Colonic mucosa (tissue), 4 donors: ENCODE measurements around the gene SF3B5. TPM values are rescaled to one million over a fixed set of nuclear protein-coding genes. Genes with fewer than 3 reads are reported as not detected.
"Not testable (repeated sequence)": the region's sequence is repeated elsewhere in the genome, so short reads cannot be mapped to it uniquely, and the experiment has no call there.

Source experiments
- DNase-seq: peaks from one replicate; pipeline ENCODE4 v3.0.0-alpha.2; 2020
- H3K27ac ChIP-seq: fragments of 200-600 bp; one replicate; pipeline ENCODE4 v1.8.0; 2021
- H3K27me3 ChIP-seq: fragments of 200-600 bp; one replicate; pipeline ENCODE4 v1.8.0; 2021
- H3K36me3 ChIP-seq: fragments of 200-600 bp; one replicate; pipeline ENCODE4 v1.8.0; 2021
- H3K4me1 ChIP-seq: fragments of 200-600 bp; one replicate; pipeline ENCODE4 v1.8.0; 2021; ENCODE audit warnings: mild to moderate bottlenecking
- H3K4me3 ChIP-seq: fragments of 200-600 bp; one replicate; pipeline ENCODE4 v1.8.0; 2021
- H3K9ac ChIP-seq, 2 donors: one replicate each; pipeline ENCODE4 v1.7.0; 2013; ENCODE audit warnings: control low read depth in 2 of 2, low read depth in 2 of 2, low read length in 2 of 2
- H3K9me3 ChIP-seq: fragments of 200-600 bp; one replicate; pipeline ENCODE4 v1.8.0; 2021
- CTCF ChIP-seq: fragments of 200-600 bp; IDR thresholded peaks from one replicate; pipeline ENCODE4 v1.8.0; 2022; ENCODE audit warnings: antibody characterized with exemption, mild to moderate bottlenecking
- intact Hi-C: fragments of 100-400 bp; cut with DNase I; formaldehyde crosslinking; loops from one replicate; pipeline ENCODE4 v1.14.1; 2022
- total RNA-seq, 2 donors: library from RNA; stranded (reverse); fragmentation: NEBNext Ultra II Directional in 1 of 2; extraction: Animal tissue kit (Norgen Biotek cat#: 25700) in 1 of 2; gene quantifications; one replicate each; pipeline ENCODE4 v1.2.1, GENCODE V29; 2021
- donor health status: healthy.
- donor health status: DM: no; HTN: no; CAD: no.
- donor health status: DM: no; HTN: no; CAD: no.

The SF3B5 gene
- total RNA-seq, 2 donors from 2014 or later: 149 to 285 TPM

DNA sequence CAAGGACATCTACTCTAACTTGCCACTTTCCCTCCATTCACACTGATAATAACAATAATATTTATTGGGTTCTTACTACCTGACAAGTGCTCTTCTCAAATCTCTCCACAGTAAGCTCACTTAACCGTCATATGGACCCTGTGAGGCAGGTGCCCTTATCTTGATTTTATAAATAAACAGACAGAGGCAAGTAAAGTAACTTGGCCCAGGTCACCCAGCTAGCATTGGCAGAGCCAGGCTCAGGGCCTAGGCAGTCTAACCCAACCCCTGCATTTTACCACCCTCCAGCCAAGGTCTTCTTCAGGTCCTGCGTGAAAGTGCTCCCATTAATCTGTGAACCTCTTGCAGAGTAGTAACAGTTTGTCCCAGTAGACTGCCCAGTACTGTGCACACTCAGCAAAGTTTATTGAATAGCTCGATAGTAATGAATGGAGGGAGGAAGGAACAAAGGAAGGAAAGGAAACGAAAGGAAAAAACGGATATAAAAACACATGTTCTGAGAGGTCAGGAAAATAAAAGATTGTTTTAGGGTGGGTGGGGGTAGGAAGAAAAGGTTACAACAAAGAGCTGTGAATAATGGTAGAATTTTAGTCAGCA, 38.0 kb upstream of the SF3B5 start:
- intact Hi-C loops: no loop called here
- Histone ChIP-seq H3K27ac (no peak overlapping the region), H3K27me3 (no peaks in the 10 kb centered on the region), H3K4me3 (no peak overlapping the region), H3K36me3 (no peaks in the 10 kb centered on the region), H3K9ac (no peak overlapping the region), H3K9me3 (no peaks in the 10 kb centered on the region), H3K4me1 (no peaks in the 10 kb centered on the region)
- no peak for DNase-seq
- no peak for TF ChIP-seq CTCF

DNA sequence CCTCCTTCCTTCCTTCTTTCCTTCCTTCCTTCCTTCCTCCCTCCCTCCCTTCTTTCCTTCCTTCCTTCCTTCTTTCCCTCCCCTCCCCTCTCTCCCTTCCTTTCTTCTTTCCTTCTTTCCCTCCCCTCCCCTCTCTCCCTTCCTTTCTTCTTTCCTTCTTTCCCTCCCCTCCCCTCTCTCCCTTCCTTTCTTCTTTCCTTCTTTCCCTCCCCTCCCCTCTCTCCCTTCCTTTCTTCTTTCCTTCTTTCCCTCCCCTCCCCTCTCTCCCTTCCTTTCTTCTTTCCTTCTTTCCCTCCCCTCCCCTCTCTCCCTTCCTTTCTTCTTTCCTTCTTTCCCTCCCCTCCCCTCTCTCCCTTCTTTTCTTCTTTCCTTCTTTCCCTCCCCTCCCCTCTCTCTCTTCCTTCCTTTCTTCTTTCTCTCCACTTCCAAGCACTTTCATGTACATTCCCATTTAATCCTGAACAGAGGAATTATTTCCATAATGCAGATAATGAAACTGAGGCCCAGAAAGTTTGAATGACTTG, 36.9 kb upstream of the SF3B5 start:
- H3K27me3 ChIP-seq, intact Hi-C loops, H3K4me1 ChIP-seq, H3K9ac ChIP-seq, H3K27ac ChIP-seq, H3K4me3 ChIP-seq, H3K36me3 ChIP-seq, H3K9me3 ChIP-seq, DNase-seq: not testable (repeated sequence)

DNA sequence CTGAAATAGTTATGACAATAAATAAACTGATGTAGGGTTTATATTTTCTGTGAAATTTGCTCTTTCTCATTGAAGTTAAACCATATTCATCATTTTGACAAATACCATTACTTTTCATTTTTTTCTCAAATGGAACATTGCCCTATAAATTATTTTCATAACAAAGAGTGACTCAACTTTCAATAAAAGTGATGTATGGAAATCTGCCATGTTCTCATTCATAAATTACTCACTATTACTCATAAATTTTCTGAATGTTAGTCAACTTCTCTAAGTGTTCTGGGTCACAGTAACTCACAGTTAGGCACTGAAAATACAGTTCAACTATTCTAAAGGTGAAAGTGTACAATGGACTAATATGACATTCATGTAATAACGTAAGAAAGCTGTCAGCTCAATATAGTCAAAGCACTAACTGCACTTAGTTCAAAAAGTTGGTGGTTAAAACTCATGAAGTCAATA, 35.9 kb upstream of the SF3B5 start:
- Histone ChIP-seq H3K9me3 (no peaks in the 10 kb centered on the region), H3K9ac (no peak overlapping the region), H3K27me3 (no peaks in the 10 kb centered on the region), H3K4me3 (no peak overlapping the region), H3K4me1 (no peaks in the 10 kb centered on the region), H3K27ac (no peak overlapping the region), H3K36me3 (no peaks in the 10 kb centered on the region)
- intact Hi-C loops: no loop called here
- DNase-seq: no peak
- TF ChIP-seq CTCF: no peak

DNA sequence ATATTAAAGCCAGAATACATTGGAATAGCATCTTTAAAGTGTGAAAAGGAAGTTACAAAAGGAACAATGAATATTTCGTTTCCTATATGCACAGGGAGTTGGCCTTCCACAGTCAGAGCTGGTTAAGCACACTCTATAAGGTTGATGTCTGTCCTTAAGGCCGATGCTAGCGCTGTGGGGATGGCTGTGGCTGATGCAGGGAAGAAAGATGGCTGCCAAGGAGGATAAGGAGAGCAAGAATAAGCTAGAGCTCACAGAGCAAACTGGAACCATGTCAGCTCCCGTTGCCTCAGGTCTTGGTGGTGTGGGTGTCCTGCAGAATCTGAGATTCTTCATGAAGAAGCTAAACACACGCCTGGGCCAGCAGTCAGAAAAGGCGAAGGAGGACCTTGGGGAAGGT, 34.1 kb upstream of the SF3B5 start:
- no peak for TF ChIP-seq CTCF

GRCh38 chr6:144127097-144127496, 31.7 kb upstream of the SF3B5 start:
- no peak for TF ChIP-seq CTCF
- intact Hi-C loops: no loop called here
- H3K36me3 ChIP-seq: no peaks in the 10 kb centered on the region
- H3K4me1 ChIP-seq: no peaks in the 10 kb centered on the region
- no peak overlapping the region for H3K4me3 ChIP-seq
- no peak for DNase-seq
- H3K27me3 ChIP-seq: no peaks in the 10 kb centered on the region
- no peak overlapping the region for H3K9ac ChIP-seq
- no peak overlapping the region for H3K27ac ChIP-seq
- no peaks in the 10 kb centered on the region for H3K9me3 ChIP-seq

More for the DNA sequence above, 34.1 kb upstream of the SF3B5 start:
- Histone ChIP-seq H3K4me3 (no peak overlapping the region), H3K9ac (no peak overlapping the region), H3K36me3 (no peaks in the 10 kb centered on the region), H3K27ac (no peak overlapping the region), H3K4me1 (no peaks in the 10 kb centered on the region), H3K9me3 (no peaks in the 10 kb centered on the region), H3K27me3 (no peaks in the 10 kb centered on the region)
- DNase-seq: no peak
- intact Hi-C loops: no loop called here

DNA sequence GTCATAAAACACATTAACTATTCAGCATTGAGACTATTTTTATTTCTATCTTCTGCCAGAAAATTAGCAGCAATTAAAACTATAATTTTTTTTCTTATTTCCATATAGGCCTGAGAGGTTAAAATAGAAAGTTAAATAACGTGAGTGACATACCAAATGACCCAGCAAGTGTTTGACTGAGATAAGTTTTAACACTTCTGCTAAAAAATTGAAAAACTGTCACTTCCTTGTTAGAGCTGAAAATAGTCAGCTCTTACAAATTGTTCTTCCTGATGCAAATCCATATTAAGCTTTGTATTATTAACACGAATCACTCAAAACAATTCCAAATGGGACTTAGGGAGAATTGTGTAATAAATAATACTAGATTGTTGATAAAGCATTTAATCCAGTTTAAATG, 28.5 kb upstream of the SF3B5 start:
- no peak overlapping the region for H3K27ac ChIP-seq
- no peaks in the 10 kb centered on the region for H3K9me3 ChIP-seq
- H3K9ac ChIP-seq: no peak overlapping the region
- no peak for DNase-seq
- no peaks in the 10 kb centered on the region for H3K27me3 ChIP-seq
- no peaks in the 10 kb centered on the region for H3K4me1 ChIP-seq
- no peak overlapping the region for H3K4me3 ChIP-seq
- H3K36me3 ChIP-seq: no peaks in the 10 kb centered on the region
- TF ChIP-seq CTCF: no peak
- intact Hi-C loops: no loop called here
